NCI-H2227 treated with DMSO at 0.1 percent for 48 hours (cell line): ENCODE measurements around the gene IPO11.

ENCODE experiments used
- DNase-seq: peaks from one replicate; lab custom pipeline; 2025; lab: John Stamatoyannopoulos, UW

IPO11 gene

GRCh38 chr5:62412549-62413329, at the start of gene IPO11:
Gene IPO11, plus strand, starts transcription at chr5:62412763. Its CDS starts 24,517 bp downstream, at chr5:62437280.
- peak; percentile 94 for DNase-seq

- no peak for DNase-seq
Measured at GRCh38 chr5:62369039-62369438, 43.5 kb upstream of the IPO11 start.

DNA sequence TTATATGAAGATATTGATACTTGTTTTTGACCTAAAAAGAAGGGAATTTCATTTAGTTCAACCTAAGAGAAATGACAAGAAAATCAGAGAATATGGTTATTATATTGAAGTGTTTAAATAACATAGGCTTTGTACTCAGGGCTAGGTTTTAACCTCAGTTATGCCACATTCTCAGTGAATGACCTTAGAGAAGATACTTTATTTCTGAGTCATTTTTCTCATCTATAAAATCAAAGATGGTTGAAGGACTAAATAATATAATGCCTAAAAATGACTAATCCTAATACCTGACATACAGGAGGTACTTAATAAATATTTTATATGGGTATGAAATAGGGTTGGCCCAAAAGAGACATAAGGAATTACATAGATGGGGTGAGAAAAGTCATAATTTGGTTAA, 41.2 kb upstream of the IPO11 start:
- no peak for DNase-seq

DNA sequence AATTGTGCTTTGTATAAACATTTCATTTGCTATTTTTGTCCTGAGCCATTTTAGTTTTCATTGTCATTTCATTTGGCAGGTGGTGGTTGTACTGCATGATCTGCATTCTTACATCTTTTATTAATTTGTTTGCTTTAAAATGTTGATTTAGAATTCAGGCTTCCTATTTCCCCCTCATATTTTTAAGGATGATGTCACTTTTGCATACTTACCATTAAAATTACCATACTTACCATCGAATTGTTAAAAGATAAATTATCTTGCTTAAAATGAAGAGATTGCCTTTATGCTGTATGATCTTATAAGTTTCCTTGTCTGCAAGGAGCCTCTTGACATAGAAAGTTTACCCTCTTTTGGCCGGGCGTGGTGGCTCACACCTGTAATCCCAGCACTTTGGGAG, 40.0 kb upstream of the IPO11 start:
- no peak for DNase-seq

DNA sequence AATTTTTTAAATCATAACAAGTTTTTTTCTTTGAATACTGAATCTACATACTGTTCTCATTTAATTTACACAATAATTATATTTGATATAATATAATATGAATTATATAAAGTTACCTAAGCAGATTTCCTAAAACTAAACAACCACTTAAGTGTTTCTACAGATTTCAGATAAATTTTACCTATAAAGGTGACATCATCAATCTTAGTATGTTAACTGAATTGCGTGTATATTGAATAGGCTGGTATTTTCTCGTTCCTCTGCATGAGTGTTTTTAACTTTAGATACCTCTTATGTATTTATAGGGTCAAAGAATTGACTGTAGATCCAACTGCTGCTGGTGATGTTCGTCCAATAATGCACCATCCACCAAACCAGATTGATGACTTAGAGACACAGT, 39.2 kb upstream of the IPO11 start:
- no peak for DNase-seq

GRCh38 chr5:62374090-62374489, 38.5 kb upstream of the IPO11 start:
- DNase-seq = no peak

- DNase-seq = no peak
Measured at GRCh38 chr5:62375627-62376026, 36.9 kb upstream of the IPO11 start.

DNA sequence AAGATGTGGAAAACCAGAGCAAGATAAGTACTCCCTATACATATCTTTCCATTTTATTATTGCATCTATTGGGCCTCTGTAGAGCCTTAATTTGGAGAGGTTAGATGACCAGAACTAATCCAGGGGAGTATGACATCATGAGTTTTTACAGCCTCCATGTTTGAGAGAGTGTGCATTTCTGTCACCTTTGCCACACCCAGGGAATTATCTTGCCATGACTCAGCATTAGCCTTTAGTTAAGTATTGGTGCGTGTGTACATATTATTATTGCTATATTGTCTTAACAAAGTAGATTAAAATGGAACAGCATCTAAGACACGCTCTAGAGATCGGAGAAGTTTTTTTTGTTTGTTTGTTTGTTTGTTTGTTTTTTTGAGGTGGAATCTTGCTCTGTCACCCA, 36.5 kb upstream of the IPO11 start:
- no peak for DNase-seq

- DNase-seq = no peak
Measured at GRCh38 chr5:62385131-62385530, 27.4 kb upstream of the IPO11 start.

DNA sequence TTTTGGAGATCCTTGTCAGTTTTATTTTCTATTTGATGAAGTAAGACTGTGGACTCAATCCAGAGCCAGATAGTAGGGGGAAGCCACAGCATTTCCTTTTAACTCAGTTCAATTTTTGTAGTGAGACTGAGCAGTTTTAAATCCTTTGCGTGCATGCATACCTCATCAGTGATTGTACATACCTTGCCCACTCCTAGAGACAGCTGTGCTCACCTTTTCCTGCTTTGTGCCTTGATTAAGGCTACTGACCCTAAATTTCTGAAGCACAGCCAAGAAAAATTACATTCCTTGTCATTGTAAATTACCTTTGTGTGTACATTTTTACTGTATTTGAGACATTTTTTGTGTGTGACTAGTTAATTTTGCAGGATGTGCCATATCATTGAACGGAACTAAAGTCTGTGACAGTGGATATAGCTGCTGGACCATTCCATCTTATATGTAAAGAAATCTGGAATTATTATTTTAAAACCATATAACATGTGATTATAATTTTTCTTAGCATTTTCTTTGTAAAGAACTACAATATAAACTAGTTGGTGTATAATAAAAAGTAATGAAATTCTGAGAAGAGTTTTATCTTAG, 26.7 kb upstream of the IPO11 start:
- DNase-seq = no peak

- DNase-seq = no peak
Measured at GRCh38 chr5:62386824-62387223, 25.7 kb upstream of the IPO11 start.

DNA sequence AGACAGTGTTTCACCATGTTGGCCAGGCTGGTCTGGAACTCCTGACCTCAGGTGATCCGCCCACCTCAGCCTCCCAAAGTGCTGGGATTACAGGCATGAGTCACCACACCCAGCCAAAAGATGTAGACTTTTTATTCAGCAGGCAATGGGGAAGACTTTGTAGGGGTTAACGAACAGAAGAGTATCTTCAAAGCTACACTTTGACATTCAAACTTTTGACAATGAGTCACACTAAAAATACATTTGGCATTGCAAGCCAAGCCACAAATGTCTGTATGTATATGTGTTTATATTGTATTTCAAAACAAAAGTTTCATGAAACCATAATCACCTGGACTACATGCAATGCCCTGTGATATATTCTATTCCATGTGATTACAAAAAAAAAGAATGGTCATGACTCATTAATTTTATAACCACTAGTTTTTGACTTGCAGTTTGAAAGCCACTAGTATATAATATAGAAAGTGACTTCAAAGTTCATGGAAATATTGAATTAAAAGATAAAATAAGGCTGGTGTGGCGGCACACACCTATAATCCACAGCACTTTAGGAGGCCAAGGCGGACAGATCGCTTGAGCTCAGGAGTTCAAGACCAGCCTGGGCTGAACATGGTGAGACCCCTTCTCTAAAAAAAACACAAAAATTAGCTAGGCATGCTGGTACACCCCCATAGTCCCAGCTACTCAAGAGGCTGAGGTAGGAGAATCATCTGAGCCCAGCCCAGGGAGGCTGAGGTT, 17.2 kb upstream of the IPO11 start:
- no peak for DNase-seq

DNA sequence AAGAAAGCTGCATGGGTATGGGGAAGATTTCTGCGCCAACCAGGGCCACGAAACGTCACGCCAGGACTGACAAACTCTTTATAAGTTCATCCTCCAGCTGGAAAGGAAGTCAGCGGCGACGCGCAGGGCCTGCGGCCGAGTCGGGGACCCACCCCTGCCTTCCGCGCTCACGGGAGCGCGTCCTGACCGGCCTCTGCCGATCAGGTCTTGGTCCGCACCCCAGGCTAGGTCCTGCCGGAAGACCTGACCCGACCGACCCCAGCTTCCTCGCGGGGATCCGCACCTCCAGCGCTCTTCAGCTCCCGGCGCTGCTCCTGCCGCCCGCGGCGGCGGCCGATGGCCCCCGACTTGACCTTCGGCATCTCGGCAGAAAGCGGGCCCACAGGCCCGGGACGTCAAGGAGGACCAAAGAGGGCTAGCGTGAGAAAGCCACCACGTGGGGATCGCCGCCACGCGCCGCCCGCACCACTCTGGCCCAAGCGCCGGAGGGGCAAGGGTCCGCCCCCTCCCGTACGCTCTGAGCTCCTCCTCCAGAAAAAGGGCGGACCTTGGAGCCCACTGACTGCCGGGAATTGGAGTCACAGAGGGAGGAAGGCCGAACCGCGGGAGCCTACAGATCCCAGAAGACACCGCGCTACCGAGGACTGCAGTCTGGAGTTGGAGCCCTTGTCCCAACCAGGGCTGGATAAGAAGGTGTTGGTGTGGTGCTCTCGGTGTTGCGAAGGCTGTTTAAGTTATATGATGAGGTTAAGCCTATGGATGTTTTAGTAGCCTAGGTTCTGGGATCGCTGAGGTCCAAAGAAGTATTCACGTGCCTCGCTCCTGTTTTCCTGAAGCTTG, 8.9 kb upstream of the IPO11 start, which contains the start of gene DIMT1:
TSS of gene DIMT1 (minus strand) at position 495 of the 840 bp plus-strand sequence. CDS start at position 362, 133 bp downstream.
- DNase-seq = peak; percentile 80

DNA sequence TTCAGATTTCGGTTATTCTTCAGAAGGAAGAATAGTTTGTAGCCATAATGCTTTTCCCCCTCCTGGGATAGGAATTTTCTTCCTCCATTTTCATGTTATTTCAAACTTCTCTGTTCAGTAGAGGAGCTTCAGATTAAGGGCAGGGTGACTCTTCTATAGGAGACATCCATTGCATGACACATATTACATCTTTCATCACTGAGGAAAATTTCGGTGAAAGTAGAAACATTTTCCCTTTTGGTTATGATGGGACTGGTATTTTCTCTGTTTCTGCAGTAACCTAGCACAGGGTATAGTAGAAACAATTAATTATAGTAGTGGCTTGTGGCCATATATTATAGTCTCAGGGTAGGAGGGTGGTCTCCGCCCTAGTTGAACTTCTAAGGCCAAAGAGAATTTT, 1.1 kb downstream of the IPO11 start:
- DNase-seq = no peak

DNA sequence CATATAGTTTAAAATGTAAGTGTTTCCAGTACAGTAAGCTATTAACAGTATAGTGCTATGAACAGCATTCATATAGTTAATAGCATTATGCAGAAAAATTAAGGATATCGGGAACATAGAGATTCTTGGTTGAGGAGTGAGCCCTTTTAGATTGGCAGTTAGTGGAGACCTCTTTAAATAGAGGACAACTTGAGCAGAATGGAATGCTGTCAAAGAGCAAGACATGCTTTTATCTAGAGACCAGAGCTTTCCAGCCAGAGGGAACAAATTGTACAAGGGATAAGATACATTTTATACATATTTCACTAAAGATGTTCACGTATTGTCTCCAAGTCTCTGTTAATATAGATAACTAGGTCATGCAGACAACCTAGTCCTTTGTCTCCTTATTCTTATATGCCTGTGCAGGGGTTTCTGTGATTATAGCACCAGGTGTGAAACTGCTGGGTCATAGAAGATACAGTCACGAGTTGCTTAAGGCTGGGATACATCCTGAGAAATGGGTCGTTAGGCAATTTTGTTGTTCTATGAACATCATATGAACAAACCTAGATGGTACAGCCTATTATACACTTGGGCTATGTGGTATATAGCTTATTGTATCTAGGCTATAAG, 6.0 kb downstream of the IPO11 start:
- DNase-seq = no peak

DNA sequence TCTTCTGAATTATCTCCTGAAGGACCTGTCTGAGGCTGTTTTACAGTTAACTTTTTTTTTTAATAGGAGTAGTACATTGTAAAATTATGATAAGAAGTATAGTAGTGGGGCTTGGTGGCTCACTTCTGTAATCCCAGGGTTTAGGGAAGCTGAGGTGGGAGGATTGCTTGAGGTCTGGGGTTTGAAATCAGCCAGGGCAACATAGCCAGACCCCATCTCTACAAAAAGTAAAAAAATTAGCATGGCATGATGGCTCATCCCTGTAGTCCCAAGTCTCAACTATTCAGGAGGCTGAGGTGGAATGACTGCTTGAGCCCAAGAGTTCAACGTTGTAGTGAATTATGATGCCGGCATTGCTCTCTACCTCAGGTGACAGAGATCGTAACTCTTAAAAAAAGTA, 7.0 kb downstream of the IPO11 start:
- no peak for DNase-seq

- DNase-seq = no peak
Measured at GRCh38 chr5:62421414-62421813, 8.9 kb downstream of the IPO11 start.

DNA sequence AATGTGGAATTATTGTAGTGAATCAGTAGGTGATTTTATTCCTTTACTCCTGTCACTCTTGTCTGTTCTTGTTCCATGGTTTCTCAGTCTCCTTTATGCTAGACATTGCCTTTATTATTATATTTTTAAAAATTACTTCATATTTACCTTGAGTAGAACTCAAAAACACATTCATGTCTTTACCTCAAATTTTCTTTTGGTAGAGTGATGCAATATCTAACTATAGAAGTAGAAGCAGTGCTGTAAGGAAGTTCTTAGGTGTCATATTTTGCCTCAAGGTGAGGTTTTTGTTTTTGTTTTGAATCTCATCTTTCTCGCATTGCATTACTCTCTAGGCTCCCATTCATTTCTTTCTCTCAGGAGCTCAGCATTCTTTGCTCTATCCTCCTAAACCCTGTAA, 12.2 kb downstream of the IPO11 start:
- DNase-seq = no peak

DNA sequence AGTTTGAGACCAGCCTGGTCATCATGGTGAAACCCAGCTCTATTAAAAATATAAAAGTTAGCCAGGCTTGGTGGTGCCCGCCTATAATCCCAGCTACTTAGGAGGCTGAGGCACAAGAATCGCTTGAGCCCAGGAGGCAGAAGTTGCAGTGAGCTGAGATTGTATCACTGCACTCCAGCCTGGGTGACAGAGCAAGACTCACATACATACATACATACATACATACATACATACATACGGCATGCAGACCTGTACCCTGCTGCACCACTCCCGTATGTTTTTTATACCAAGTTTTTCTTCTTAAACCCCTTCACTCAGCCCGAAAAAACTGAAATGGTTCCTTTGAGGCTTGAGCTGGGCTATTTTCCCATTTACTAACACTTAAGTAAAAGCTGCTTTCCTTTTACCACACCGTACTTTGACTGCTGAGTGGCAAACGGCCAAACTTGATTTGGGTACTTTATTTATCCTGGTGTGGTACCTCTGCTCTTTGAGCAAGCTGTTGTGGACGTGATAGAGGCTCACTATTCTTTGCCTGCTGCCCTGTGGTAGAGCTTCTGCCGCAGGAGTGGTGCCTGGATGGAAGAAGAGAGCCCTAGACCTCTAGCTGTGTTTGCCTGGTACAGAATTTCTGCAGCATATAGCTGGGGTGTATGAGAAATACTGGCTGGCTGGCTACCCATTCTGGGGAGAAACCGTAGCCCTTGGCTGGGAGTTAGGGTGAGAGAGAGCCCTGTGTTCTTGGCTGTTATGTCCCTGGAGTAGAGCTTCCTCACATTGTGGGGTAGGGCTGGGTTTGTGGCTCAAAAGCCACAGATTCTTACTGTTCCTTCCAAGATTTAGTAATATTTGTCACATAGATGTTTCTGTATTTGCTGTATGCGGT, 19.4 kb downstream of the IPO11 start:
- DNase-seq = no peak

- no peak for DNase-seq
Measured at GRCh38 chr5:62432621-62433064, 20.1 kb downstream of the IPO11 start.

DNA sequence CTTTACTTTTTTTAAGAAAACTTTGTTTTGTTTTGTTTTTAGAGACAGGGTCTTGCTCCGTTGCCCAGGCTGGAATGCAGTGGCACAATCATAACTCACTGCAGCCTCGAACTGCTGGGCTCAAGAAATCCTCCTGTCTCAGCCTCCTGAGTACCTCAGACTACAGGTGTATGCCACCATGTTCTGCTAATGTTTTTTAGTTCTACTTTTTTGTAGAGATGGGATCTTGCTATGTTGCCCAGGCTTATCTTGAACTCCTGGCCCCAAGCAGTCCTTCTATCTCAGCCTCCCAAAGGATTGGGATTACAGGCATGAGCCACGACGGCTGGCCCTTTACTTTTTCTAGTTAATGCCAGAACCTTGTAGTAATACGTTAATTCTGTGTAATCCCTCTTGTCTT, 36.0 kb downstream of the IPO11 start:
- no peak for DNase-seq
